Measurements from ENCODE around the gene KRTAP5-7. TPM values are rescaled to one million over a fixed set of nuclear protein-coding genes. Genes with fewer than 3 reads are reported as not detected.

Gene KRTAP5-7
- total RNA-seq, 1 experiment from 2014 or later = not detected

DNA sequence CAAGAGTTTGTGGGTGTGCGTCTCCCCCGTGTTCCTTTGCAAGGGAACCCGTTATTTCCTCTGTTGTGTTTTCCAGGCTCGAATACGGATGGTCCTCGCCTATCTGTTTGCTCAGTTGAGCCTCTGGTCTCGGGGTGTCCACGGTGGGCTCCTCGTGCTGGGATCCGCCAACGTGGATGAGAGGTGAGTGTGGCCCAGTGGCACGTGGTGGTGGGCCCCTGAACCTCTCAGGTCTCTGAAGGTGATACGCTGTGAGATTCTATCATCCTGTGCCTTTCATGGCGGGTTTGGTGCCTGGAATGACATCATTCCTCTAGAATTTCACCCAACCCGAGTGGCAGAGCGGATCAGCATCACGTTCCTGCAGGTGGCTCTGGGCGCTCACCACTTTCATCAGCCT, 41.6 kb upstream of the KRTAP5-7 start:
- no peak overlapping the region for H3K9ac ChIP-seq (ENCODE audit: low read length)
- no peak for ATAC-seq
- CTCF ChIA-PET = no interaction called here
- H3K79me2 ChIP-seq (ENCODE audit: low read length) = no peaks in the 10 kb centered on the region
- H3K27ac ChIP-seq (ENCODE audit: low read length) = no peak overlapping the region
- H3K4me3 ChIP-seq (ENCODE audit: low read length) = no peak overlapping the region
- no peaks in the 10 kb centered on the region for H3K9me2 ChIP-seq (replicated peaks; ENCODE audit: low read length)
- no peaks in the 10 kb centered on the region for H3K27me3 ChIP-seq (ENCODE audit: low read length)
- H3F3A ChIP-seq (ENCODE audit: low read length, unreplicated experiment) = no peaks in the 10 kb centered on the region
- H3K4me2 ChIP-seq (ENCODE audit: low read length) = no peak overlapping the region
- POLR2A ChIA-PET (ENCODE audit: unreplicated experiment) = no interaction called here
- peaks cover 23% of the 10 kb centered on the region for H3K4me1 ChIP-seq (ENCODE audit: insufficient read depth, low read length)
- TF ChIP-seq, protein P1, sequence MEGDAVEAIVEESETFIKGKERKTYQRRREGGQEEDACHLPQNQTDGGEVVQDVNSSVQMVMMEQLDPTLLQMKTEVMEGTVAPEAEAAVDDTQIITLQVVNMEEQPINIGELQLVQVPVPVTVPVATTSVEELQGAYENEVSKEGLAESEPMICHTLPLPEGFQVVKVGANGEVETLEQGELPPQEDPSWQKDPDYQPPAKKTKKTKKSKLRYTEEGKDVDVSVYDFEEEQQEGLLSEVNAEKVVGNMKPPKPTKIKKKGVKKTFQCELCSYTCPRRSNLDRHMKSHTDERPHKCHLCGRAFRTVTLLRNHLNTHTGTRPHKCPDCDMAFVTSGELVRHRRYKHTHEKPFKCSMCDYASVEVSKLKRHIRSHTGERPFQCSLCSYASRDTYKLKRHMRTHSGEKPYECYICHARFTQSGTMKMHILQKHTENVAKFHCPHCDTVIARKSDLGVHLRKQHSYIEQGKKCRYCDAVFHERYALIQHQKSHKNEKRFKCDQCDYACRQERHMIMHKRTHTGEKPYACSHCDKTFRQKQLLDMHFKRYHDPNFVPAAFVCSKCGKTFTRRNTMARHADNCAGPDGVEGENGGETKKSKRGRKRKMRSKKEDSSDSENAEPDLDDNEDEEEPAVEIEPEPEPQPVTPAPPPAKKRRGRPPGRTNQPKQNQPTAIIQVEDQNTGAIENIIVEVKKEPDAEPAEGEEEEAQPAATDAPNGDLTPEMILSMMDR (conservative IDR thresholded peaks at IDR 0.05; ENCODE audit: low read depth, low read length) = no peak
- no peak for TF ChIP-seq EZH2 (IDR thresholded peaks at IDR 0.05; ENCODE audit: low read length, unreplicated experiment)
- no peak for TF ChIP-seq EZH2phosphoT487 (IDR thresholded peaks at IDR 0.05; ENCODE audit: borderline replicate concordance, low read length)
- H2AFZ ChIP-seq (ENCODE audit: low read length) = no peak overlapping the region
- H3K9me3 ChIP-seq (ENCODE audit: low read length) = no peaks in the 10 kb centered on the region
- peaks cover 39% of the 10 kb centered on the region for H3K36me3 ChIP-seq (ENCODE audit: low read depth, low read length)
- intact Hi-C loops (cut with micrococcal nuclease) = no loop called here
- DNase-seq = no peak
- H4K20me1 ChIP-seq (ENCODE audit: low read length) = no peaks in the 10 kb centered on the region
- BruUV-seq (replicated peaks) = no TSS peak

DNA sequence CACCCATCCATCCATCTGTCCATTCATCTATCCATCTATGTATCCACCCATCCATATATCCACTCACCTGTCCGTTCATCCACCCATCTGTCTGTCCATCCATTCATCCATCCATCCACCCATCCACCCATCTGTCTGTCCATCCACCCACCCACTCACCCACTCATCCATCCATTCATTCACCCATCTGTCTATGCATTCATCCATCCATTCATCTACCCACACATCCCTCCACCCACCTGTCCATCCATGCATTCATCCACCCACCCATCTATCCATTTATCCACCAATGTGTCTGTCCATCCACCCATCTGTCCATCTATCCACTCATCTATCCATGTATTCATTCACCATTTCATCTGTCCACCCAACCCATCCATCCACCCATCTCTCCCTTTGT, 40.7 kb upstream of the KRTAP5-7 start:
- no peak for ATAC-seq
- Histone ChIP-seq H3K9me2 (replicated peaks; ENCODE audit: low read length) (no peaks in the 10 kb centered on the region), H3F3A (ENCODE audit: low read length, unreplicated experiment) (no peaks in the 10 kb centered on the region), H3K4me2 (ENCODE audit: low read length) (no peak overlapping the region), H3K27me3 (ENCODE audit: low read length) (no peaks in the 10 kb centered on the region), H3K79me2 (ENCODE audit: low read length) (no peaks in the 10 kb centered on the region), H3K4me3 (ENCODE audit: low read length) (no peak overlapping the region), H3K36me3 (ENCODE audit: low read depth, low read length) (peaks cover 33% of the 10 kb centered on the region), H3K27ac (ENCODE audit: low read length) (no peak overlapping the region), H2AFZ (ENCODE audit: low read length) (no peak overlapping the region), H3K9me3 (ENCODE audit: low read length) (no peaks in the 10 kb centered on the region), H3K9ac (ENCODE audit: low read length) (no peak overlapping the region), H4K20me1 (ENCODE audit: low read length) (no peaks in the 10 kb centered on the region), H3K4me1 (ENCODE audit: insufficient read depth, low read length) (peaks cover 18% of the 10 kb centered on the region)
- ChIA-PET POLR2A (ENCODE audit: unreplicated experiment) (no interaction called here), CTCF (no interaction called here)
- no TSS peak for BruUV-seq (replicated peaks)
- no peak for TF ChIP-seq EZH2 (IDR thresholded peaks at IDR 0.05; ENCODE audit: low read length, unreplicated experiment)
- TF ChIP-seq EZH2phosphoT487 (IDR thresholded peaks at IDR 0.05; ENCODE audit: borderline replicate concordance, low read length) = no peak
- TF ChIP-seq, protein P1 (conservative IDR thresholded peaks at IDR 0.05; ENCODE audit: low read depth, low read length) = no peak
- DNase-seq = no peak
- intact Hi-C loops (cut with micrococcal nuclease) = no loop called here

DNA sequence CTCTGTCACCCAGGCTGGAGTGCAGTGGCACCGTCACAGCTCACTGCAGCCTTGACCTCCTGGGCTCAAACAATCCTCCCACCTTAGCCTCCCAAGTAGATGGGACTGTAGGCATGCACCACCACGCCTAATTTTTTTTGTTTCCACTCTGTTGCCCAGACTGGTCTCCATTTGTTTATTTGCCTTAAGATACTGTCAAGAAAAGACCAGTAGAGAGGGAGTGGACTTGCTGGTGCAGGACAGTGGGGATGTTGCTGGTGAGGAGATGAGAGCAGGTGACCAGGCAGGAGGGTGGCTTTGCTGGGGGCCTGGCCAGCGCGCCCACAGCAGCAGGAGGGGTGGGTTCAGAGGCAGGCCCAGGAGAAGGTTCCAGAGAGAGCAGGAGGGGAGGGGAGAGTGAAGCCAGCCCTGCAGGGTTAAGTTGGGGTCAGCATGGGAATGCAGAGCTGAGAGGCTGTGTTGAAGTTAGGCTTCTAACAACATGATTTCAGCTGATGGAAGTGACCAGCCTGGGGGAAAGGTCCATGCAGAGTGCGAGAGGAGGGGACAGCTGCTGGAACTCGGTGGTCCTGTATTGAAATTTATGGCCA, 38.3 kb upstream of the KRTAP5-7 start:
- H3K36me3 ChIP-seq (ENCODE audit: low read depth, low read length) = peaks cover 15% of the 10 kb centered on the region
- no peak for DNase-seq
- no peaks in the 10 kb centered on the region for H3K27me3 ChIP-seq (ENCODE audit: low read length)
- TF ChIP-seq EZH2phosphoT487 (IDR thresholded peaks at IDR 0.05; ENCODE audit: borderline replicate concordance, low read length) (no peak), EZH2 (IDR thresholded peaks at IDR 0.05; ENCODE audit: low read length, unreplicated experiment) (no peak)
- TF ChIP-seq, protein P1 (conservative IDR thresholded peaks at IDR 0.05; ENCODE audit: low read depth, low read length) = no peak
- ChIA-PET CTCF (no interaction called here), POLR2A (ENCODE audit: unreplicated experiment) (no interaction called here)
- H3K79me2 ChIP-seq (ENCODE audit: low read length) = no peaks in the 10 kb centered on the region
- H4K20me1 ChIP-seq (ENCODE audit: low read length) = no peaks in the 10 kb centered on the region
- BruUV-seq (replicated peaks) = no TSS peak
- no peak overlapping the region for H2AFZ ChIP-seq (ENCODE audit: low read length)
- intact Hi-C loops (cut with micrococcal nuclease) = no loop called here
- no peak for ATAC-seq
- no peak overlapping the region for H3K27ac ChIP-seq (ENCODE audit: low read length)
- H3K9me3 ChIP-seq (ENCODE audit: low read length) = no peaks in the 10 kb centered on the region
- peaks cover 13% of the 10 kb centered on the region for H3K4me1 ChIP-seq (ENCODE audit: insufficient read depth, low read length)
- H3K9me2 ChIP-seq (replicated peaks; ENCODE audit: low read length) = no peaks in the 10 kb centered on the region
- no peaks in the 10 kb centered on the region for H3F3A ChIP-seq (ENCODE audit: low read length, unreplicated experiment)
- H3K4me3 ChIP-seq (ENCODE audit: low read length) = no peak overlapping the region
- no peak overlapping the region for H3K9ac ChIP-seq (ENCODE audit: low read length)
- H3K4me2 ChIP-seq (ENCODE audit: low read length) = no peak overlapping the region
